GM18511 (cell line): ENCODE results near the gene MMP23B.

Source experiments
- ATAC-seq: cut with Tn5 transposase; IDR thresholded peaks from one replicate; pipeline ENCODE4 v1.9.1; 2021; ENCODE audit warnings: mild to moderate bottlenecking, moderate library complexity; ENCODE audit not compliant: unreplicated experiment

Gene MMP23B

DNA sequence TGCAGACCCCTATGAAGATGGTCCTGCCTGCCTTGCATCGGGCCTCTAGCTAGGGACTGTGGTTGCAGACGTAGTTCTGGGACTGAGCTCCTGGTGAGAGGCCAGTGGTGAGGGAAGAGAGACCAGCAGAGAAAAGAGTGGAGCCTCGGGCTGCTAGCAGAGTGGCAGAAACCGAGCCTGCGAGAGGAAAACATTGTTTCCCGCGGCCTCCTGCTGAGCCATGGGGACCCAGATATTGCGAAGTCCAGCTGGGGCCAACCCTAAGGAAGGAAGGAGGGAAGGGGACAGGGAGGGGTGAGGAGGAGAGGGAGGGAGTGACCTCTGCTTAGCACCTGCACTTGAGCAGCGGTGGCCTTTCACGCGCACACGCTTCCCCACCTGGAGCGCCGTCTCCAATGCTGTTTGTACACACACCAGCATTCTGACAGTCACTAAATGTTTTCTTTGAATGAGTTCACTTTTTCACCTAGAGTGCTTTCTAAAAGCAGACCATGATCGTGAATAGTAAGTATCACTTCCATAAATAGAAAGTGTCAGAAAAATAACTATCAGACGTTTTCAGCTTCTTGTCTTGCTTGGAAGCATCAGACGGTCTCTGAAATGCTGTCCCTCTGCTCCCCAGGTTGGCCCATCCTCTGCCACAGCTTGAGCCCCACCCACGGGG lies 29.5 kb upstream of the MMP23B start:
- ATAC-seq: no peak

DNA sequence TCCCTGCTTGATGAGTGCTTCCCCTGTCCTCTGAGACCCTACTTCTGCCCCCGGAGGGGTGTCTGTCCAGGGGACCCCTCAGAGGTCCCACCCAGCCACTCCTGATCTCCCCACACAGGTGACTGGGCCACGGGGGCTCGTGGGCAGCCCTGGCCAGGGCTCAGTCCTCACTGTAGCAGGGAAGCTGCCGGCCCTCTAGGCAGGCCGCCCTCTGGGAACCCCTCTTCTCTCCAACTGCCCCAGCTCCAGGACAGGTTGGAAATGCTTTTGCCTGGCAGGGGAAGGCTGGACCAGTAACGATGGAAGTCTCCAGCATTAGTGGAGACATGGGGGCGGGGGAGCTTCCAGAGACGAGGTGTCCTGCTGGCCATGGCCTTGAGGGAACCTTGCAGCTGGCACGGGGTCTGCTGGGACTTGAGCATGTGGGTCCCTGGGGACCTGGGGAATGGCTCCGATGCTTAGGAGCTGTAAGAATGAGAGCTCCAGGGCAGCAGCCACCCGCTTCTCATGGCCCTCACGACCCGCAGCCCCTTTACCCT lies 28.9 kb upstream of the MMP23B start:
- ATAC-seq: no peak

DNA sequence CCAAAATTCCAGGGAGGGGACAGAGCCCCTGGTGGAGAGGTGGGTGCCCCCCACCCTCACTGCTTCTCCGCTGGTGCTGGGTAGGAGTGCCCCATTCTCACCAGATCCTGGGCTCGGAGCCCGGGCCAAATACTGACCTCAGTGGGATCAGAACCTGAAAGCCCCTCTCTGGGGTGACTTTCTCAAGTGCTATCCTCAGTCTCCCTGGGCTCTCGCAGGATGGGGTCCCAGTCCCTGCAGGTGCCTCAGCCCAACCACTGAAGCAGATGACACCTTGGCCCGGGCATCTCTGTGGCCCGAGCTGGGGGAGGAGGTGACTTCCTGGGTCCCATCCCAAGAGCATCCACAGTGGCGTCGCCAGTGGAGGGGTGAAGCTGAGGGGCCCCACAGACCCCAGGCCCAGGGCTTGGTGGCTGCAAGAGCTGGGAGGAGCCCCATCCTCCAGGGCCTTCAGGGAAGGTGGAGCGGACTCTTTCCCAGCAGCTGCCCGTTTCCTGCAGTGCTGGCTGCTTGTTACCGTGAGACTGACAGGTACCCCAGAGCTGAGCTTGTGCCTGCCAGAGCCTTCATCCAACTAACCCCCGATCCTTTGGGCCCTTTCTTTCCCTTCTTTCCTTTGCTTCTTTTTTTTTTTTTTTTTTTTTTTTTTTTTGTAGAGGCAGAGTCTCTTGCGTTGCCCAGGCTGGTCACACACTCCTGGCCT lies 28.2 kb upstream of the MMP23B start:
- no peak for ATAC-seq

DNA sequence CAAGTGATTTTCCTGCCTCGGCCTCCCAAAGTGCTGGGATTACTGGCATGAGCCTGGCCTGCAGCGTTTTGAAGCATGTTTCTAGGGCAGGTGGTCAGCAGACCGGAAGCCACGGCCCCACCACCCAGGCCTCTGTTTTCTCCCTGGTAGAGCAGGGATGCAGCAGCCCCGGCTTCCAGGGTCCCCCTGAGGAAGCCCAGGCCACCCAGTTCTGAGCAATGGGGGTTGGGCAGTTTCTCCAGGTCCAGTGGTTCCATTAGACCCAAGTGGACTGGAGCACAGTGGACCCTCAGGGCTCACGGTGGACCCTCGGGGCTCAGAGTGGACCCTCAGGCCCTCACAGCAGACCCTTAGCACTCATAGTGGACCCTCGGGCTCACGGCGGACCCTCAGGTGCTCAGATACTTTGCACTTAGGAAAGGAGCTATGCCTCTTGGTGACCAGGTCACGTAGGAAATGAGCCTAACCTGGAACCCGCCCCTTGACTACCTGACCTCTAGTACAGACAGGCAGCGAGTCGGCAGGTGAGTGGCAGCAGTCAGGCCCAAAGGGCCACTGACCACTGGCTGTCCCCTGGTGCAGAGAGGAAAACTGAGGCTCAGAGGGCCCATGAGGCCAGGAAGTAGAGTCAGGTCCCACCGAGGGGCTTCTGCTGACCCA lies 27.5 kb upstream of the MMP23B start:
- no peak for ATAC-seq

DNA sequence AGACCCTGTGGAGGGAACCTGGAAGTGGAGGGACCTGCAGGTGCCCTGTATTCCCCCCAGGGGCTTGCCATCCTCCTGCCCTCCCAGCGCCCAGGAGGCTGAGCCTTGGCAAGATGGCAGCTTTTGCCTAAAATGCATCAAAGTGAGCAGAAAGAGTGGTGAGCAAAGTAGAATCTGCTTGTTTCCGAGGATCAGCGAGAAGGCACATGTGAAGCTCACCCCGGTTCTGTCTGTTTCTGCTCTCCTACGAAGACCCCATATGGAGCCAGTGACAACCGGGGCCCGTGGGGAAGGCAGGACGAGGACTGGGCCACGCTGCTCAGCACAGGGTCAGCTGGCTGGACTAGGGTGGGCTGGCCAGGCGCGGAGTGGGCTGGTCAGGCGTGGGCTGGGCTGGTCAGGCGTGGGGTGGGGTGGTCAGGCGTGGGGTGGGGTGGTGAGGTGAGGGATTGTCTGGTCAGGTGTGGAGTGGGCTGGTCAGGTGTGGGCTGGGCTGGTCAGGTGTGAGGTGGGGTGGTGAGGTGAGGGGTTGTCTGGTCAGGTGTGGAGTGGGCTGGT lies 26.9 kb upstream of the MMP23B start:
- no peak for ATAC-seq

DNA sequence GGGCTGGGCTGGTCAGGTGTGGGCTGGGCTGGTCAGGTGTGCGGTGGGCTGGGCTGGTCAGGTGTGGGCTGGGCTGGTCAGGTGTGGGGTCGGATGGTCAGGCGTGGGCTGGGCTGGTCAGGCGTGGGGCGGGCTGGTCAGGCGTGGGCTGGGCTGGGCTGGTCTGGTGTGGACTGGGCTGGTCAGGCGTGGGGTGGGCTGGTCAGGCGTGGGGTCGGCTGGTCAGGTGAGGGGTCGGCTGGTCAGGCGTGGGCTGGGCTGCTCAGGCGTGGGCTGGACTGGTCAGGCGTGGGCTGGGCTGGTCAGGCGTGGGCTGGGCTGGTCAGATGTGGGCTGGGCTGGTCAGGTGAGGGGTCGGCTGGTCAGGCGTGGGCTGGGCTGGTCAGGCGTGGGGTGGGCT lies 26.2 kb upstream of the MMP23B start:
- ATAC-seq: no peak

DNA sequence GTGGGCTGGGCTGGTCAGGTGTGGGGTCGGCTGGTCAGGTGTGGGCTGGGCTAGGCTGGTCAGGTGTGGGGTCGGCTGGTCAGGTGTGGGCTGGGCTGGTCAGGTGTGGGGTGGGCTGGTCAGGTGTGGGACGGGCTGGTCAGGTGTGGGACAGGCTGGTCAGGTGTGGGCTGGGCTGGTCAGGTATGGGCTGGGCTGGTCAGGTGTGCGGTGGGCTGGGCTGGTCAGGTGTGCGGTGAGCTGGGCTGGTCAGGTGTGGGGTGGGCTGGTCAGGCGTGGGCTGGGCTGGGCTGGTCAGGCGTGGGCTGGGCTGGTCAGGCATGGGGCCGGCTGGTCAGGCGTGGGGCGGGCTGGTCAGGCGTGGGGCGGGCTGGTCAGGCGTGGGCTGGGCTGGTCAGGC lies 25.7 kb upstream of the MMP23B start:
- no peak for ATAC-seq

DNA sequence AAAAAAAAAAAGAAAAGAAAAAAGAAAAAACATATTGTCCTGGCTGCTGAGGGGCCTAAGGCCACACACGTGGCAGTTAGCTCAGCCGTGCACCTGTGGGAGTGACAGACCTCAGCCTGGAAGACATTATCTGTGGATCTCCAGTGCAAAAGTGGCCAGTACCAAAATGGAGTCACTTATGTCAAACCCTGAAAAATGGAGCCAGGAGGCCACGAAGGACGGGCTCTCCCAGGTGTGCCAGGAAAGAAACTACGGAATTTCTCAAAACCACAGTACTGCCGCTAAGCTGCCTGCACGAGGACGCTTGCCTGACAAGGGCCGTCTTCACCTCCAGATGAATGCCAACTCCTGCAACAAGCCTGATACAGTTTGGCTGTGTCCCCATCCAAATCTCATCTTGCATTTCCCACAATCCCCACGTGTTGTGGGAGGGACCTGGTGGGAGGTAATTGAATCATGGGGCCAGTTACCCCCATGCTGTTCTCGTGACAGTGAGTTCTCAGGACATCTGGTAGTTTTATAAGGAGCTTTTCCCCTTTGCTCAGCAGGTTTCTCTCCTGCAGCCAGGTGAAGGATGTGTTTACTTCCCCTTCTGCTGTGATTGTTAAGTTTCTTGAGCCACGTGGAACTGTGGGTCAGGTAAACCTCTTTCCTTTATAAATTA lies 22.0 kb upstream of the MMP23B start:
- ATAC-seq: no peak

DNA sequence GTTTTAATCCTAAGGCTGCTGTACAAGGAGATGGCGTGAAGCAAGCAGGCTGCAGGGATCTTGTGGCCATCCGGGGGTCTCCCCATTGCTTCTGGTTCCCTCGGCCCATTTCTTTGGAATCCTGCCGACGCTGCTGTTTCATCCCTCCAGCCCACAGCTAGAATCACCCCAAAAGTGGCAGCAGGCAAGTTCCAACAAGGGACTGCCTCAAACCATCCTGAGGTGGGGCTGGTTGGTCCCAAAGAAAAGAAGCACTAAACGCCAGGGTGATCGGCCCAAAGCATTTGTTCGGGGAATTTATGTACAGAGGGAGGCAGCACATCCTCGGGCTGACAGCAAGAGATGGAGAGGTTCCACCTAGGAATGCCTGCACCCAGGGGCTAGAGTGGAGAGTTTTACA lies 21.2 kb upstream of the MMP23B start:
- no peak for ATAC-seq

DNA sequence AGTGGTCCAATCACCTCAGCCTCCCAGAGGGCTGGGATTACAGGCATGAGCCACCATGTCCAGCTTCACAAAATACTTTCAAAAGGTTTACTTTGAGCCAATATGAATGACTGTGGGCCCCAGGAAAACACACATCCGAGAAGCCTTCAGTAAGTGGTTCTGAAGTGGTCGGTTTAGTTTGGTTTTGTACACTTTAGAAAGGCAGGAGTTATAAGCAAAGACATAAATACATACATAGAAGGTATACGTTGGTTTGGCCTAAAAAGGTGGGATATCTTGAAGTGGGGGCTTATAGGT lies 19.9 kb upstream of the MMP23B start:
- no peak for ATAC-seq

DNA sequence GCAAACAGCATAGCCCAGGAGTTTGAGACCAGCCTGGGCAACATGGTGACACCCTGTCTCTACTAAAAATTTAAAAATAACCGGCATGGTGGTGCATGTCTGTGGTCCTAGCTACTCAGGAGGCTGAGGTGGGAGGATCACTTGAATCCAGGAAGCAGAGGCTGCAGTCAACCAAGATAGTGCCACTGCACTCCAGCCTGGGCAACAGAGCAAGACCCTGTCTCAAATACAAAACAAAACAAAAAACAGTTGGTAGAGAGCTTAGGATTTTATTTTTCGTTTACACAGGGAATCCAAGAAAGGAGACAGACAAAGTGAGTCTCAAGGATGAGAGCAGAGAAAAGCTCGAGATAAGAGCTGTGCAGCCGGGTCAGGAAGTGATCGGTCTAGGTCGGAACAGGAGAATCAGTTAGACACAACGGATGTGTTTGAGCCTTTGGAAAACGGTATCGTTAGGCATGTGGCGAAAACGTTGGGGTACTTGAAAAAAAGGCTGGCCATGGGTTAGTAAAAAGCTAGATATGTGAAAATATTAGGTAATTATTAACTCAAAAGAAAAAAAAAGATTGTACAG lies 18.4 kb upstream of the MMP23B start:
- ATAC-seq: no peak

DNA sequence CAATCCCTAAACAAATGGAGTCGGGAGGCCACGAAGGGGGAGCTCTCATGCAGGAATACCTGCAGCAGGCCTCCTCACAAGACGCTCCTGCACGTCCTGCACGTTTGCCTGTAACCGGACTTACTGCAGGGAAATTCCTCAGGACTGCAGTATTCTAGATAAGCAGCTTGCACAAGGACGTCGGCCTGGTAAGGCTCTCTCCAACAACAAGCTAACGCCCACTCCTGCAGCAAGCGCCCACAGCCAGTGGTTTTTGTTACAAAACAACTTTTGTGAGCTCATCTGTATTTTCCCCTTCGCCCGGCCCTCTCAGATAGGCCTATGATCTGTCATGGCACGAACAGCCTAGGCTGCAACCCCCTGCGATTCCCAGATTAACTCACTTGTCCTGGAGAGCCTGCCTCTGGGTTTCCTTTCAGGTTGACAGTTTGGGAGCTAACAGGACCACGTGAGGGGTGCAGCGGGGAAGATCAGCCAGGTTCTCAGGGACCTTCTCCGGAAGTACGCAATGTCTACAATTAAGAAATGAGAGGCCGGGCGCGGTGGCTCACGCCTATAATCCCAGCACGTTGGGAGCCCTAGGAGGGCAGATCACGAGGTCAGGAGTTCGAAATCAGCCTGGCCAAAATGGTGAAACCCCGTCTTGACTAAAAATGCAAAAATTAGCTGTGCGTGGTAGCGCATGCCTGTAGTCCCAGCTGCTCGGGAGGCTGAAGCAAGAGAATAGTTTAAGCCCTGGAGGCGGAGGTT lies 17.6 kb upstream of the MMP23B start:
- ATAC-seq: no peak

DNA sequence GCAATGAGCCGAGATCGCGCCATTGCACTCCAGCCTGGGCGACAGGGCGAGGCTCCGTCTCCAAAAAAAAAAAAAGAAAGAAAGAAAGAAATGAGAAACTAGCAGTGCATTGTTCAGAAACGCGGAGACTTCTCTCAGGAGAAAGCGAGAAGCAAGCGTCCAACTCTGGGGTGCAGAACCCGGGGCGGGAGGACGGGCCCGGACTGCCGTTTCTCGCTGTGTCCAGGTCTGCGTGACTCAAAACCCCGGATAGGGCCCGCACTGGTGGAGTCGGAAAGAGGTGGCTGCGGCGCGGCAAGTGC lies 17.1 kb upstream of the MMP23B start:
- no peak for ATAC-seq

DNA sequence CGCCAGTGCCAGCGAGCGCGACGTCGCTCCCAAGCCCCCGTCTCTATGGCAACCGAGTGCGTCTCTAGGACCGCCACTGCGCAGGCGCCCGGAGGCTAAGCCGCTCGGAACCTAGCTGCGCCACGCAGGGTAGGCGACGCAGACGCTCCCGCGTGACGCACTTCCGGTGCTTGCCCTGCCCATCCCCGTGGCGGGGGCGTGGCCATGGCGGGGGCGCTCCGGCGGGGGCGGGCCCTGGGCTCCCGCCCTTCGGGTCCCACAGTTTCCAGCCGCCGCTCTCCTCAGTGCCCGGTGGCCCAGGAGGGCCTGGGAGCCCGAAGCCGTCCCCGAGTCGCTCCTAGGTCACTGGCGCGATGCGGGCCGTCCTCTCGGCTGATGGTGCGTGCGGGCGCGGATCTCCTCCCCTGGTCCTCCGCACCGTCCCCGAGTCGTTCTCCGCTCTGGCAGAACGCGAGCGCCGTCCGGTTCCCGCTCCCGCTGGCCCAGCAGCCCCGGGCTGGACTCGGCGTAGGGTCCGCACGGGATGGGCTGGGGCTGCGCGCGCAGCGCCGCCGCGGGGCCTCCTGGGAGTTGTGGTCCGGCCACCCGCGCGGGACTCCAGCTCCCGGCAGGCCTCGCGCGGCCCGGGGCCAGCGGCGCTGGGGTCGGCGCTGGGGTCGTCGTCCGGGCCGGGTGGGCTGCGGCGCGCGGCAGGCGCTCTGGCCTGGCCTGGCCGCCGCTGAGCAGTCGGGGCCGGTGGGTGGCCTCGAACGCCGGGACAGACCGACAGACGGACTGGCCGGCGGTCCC lies 16.5 kb upstream of the MMP23B start, which contains the start of gene MIB2:
TSS of gene MIB2 (plus strand) at position 245 of the 789 bp plus-strand sequence. CDS start 7,953 bp downstream, outside the sequence.
- peak; percentile 85 for ATAC-seq

DNA sequence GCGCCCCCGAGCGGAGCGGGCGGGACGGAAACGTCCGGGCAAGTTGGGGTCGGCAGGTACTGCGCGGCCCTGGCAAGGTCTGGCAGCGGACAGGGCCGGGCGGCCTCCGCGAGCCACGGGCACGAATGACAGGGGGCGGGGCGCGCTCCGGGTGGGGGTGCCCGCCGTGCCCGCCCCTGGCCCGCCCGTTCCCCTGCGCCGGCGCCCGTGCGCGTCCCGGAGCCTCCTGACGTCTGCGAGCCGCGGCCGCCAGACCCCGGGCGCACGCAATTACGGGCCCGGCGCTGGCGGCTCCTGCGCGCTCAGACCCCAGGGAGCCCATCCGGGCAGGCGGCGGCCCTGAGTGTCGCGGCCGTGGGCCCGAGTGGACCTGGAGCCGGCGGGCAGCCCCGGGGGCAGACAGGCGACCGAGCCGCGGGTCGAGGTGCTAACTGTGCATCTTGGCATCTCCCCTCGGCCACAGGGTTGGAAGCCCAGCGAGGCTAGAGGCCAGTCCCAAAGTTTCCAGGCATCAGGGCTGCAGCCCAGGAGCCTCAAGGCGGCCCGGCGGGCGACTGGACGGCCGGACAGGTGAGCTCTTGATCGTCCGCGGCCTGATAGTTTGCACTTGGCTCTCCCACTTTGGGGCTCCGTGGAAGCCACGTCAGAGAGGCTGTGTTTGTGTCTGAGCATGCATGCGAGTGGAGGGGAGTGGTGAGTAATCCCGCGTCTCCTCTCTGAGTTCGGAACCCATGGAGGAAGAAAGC lies 15.8 kb upstream of the MMP23B start:
- ATAC-seq: peak; percentile 26

DNA sequence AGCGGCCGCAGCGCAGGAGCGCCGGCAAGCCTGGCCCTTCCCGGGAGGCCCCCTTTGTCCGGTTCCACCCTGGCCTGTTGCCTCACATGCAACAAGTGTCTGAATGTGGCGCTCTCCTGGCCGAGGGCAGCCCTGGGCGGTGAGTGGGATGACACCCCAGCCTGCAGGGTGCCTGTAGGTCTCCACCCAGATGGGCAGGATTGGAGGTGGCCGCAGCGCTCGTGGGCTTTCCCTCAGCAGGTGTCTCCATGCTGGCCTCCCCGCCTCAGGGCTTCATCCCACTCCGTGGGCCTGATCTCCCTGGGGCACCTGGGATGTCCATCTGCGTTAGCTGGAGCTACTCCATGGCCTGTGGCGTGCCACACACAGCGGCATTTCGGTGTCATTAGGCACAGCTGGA lies 15.1 kb upstream of the MMP23B start:
- no peak for ATAC-seq

DNA sequence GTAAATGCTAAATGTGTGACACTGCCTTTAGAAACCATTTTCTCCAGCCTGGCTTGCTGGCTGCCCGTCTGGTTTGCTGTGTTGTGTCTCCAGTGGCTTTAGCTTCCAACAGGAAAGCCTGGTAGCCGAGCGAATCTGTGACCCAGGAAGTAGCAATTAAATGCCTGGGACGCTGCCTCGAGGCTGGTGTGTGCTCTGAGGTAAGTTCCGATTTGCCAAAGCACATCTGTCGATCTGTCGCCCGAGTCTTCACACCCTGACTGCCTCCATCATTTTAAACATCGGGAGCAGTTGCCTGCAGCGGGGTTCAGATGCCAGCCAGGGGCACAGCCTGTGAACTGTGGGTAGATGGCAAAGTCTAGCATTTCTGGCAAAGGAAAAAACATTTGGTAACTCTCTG lies 14.5 kb upstream of the MMP23B start:
- no peak for ATAC-seq

DNA sequence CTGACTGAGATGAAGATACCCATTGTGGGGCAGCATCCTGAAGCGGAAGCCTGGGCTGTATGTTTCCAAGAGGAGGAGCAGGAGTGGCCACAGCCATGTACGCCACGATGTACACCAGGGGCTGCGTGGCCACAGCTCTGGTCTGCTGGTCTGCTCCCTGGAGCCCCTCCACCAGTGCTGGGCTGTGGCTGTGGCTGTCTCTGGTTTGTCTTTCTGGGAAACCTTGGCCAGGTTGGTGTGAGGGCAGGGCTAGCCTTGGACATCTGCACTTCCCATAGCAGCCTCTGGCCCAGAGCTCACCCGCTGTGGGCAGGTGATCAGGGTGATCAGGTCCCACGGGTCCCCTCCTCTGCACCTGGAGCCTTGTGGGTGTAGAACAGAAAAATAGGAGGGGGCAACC lies 14.0 kb upstream of the MMP23B start:
- no peak for ATAC-seq
